Activated effector memory CD4-positive, alpha-beta T cell treated with Interleukin-2 at 50 U/mL for 16 hours (primary cell): Measurements from ENCODE around the gene ZSWIM1.
"Not testable (repeated sequence)": the region's sequence is repeated elsewhere in the genome, so short reads cannot be mapped to it uniquely, and the experiment has no call there.

Experiments used
- DNase-seq: peaks from one replicate; pipeline ENCODE4 v3.0.0-alpha.2; 2020

ZSWIM1 gene

DNA sequence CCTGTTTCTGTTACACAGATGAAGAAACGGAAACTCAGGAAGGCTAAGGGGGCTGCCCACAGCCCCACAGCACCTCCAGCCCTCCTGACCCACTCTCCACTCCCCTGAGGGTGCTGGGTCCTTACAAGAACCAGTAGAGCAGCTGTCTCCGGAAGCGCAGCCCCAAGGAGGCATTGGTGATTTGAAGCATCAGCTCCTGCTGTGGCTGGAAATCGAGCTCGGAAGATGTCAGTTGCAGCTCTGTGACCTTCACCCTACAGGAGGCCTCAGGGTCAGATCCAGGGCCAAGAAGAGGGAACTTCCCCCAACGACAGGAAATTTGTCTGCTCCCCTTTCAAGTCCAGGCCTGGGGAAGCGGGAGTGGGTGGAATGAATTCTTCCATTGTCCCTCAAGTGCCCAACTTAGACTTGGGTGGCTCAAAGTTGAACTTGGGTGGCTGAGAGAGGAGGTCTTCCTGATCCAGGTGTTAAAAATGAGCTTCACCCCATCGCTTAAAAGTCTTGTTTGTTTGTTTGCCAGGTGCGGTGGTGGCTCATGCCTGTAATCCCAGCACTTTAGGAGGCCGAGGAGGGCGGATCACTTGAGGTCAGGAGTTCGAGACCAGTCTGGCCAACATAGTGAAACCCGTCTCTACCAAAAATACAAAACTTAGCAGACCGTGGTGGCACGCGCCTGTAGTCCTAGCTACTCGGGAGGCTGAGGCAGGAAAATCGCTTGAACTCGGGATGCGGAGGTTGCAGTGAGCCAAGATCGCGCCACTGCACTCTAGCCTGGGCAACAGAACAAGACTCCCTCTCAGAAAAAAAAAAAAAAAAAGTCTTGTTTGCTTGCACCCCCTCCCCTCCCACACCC is 29.0 kb downstream of the ZSWIM1 start:
- no peak for DNase-seq

DNA sequence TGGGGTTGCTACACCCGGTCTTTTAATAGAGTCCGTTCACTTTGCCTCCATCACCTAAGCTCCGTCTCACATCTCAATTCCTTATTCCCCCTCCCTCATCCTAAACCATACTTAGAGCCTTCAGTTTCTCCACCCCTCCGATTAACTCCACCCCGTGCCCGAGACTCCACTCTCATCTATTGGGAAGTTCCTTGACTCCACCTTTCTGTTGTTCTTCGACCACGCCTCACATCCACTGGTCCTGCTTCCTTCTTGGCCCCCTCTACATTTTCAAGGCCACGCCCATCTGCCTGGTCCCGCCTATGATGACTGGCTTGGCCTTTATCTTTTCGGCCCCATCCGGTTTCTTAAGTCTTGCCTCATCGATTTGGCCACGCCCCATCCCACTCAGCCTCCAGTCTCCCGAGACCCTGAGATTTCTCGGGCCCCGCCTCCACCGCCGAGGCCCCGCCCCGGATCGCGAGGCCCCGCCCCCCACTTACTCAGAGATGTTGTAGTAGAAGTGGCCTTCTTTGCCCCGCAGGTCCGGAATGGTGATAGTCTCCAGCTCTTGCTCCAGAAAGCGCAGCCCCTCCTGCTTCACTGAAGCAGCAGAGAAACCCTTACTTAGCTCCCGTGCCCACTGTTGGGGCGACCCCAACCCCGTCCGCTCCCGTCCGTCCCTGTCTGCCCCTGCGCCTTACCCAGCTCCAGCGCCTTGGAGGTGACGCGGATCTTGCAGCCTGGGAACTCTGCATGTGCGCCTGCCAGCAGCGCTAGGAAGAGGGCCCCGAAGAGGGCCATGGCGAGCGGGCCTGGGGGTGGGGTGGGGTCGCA is 29.9 kb downstream of the ZSWIM1 start:
- peak; percentile 76 for DNase-seq

DNA sequence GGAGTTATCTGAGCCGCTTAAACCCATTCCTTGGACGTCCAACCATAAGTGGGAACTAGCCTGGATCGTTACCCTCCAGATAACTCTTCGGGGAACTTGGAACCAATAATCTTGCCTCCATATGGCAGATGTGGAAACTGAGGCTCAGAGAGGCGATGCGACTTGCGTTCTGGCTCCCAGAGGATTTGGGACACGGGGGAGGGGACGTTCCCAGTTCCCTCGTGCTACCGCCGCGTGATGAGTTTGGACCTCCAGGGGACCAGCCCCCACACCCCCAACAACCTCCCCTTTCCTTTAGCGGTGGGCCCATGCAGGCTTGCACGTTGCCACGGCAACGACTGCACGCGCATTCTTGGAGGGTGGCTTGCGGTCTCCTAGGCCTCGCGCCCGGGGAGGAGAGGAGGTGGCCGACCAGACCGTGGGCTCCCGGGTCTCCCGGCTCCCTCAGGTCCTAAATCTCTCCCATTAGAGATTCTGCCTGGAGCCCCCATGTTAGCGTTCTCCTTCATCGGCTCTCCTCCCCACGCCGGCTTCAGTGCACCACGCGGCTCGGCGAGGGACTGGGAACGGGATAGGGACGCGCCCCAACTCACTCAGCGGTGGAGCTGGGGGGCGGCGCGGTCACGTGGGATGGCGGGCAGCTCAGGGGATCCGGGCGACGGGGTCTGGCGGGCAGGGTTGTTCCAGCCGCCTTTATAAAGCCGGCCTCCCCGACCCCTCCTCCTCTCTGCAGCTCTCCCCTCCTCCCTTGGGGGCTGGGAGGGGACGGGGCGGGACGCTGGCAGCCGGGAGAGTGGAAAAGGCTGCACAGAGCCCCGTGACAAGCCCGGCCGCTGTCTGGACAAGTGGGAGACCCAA is 30.7 kb downstream of the ZSWIM1 start, which contains the start of gene PLTP:
PLTP (minus strand) TSS at position 670 of the 858 bp plus-strand sequence. CDS start 703 bp downstream, outside the sequence.
- DNase-seq, result no peak

DNA sequence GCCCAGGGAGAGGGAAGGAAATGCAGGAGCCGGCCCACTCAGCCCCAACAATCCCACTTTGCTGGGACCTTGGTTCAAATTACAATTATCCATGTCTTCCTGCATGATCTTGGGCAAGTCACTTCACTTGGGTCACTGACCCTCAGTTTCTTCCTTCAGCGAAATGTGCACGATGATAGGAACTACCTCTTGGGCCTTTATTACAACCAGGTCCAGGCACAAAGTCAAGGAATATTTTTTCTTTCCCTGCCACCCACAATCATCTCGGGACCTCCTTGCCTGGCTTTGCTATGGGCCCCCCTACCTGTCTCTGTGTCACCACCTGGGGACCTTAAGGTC is 31.3 kb downstream of the ZSWIM1 start:
- no peak for DNase-seq

DNA sequence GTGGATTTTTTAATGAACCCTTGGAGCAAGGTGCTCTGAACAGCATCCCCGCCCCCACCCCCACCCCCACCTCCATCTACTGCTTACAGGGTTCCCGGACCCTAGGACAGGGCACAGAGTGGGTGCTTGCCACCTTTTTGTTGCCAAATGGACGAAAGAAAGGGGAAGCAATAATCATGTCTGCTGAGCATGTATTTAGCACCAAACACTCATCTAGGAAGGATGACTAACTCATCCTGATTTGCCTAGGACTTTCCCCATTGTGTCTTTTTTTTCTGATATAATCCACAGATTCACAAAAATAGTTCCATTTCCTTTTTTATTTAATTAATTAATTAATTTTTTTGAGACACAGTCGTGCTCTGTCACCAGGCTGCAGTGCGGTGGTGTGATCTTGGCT is 32.1 kb downstream of the ZSWIM1 start:
- no peak for DNase-seq

DNA sequence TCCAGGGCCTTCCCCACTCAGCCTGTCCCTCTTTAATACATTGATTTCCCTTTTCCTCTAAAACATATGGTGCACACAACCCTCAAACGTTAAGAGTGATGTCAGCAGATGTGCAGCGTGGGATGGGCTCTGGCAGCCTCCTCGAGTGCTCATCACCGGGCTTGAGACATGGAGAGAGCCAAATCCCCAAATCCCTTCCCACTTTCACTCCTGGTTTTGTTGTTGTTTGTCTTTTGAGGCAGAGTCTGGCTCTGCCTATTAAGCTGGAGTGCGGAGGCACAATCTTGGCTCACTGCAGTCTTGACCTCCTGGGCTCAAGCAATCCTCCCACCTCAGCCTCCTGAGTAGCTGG is 36.7 kb downstream of the ZSWIM1 start:
- DNase-seq, result no peak

DNA sequence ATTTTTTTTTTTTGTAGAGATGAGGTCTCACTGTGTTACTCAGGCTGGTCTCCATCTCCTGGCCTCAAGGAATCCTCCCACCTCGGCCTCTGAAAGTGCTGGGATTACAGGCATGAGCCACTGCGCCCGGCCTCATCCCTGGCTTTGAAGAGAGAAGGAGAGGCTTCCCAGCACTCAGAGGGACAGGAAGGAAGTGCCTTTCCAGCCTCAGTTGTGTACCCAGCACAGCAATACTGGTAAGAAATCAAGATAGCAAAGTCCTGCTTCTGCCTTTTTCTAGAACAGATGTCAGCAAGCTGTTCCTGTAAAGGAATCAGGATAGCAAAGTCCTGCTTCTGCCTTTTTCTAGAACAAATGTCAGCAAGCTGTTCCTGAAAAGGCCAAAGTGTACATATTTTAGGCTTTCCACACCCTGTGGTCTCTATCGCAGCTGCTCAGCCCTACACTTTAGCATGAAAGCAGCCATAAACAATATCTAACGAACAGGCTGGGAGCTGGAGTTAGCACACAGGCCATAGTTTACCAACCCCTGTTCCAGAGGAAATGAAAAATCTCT is 37.2 kb downstream of the ZSWIM1 start:
- no peak for DNase-seq

DNA sequence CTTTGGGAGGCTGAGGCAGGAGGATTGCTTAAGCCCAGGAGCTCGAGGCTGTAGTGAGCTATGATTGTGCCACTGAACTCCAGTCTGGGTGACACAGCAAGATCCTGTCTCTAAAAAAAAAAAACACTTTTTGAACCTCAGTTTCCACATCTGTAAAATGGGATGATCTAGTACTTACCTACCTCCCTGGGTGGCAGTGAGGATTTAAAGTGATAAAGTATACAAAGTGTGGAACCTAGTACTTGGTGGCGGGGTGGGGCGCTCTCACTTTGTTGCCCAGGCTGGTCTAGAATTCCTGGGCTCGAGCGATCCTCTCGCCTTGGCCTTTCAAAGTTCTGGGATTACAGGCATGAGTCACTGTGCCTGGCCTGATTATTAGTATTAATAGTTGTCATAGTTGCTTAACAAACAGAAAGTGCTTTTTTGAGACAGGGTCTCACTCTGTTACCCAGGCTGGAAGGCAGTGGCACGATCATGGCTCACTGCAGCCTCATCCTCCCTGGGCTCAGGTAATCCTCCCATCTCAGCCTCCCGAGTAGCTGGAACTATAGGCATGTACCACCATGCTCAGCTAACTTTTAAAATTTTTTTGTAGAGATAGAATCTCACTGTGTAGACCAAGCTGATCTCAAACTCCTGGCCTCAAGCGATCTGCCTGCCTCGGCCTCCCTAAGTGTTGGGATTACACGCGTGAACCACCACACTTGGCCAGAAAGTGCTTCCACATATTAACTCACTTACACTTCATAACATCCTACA is 37.9 kb downstream of the ZSWIM1 start:
- no peak for DNase-seq

DNA sequence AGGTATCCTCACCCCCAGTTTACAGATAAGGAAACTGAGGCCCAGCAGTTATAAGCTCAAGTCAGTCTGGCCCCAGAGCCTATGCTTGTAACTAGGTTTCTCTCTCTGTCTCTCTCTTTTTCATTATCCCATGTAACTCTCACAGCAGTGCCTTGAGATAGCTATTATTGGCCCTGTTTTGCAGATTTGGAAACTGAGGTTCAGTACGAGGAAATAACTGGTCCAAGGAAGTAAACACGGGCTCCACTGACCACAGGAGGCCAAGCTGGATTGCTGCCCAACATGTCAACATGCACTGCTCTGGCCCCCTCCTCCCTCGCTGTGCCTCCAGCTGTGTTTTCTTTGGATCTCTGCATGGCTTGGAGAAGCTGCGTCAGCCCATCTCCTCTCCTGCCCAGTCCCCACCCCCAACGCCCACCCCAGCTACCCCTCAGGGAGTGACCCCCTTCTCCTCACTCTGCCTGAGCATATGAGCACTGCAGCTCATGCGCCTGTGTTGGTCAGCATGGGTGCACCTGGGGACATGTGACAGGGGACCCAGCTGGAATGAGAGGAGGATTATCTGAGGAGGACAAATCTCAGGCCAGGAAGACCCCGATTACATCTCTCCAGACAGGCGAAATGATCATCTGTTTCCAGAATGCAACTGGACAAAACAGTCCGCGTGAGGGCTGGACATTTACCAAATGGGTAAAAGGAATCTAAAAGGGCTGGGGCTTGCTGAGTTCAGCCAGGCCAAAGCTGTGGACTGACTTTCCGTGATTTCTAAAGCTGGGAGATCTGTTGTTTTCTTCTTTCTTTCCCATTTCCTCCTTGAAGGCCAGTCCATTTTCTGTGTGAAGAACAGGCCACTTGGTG is 38.7 kb downstream of the ZSWIM1 start:
- no peak for DNase-seq

DNA sequence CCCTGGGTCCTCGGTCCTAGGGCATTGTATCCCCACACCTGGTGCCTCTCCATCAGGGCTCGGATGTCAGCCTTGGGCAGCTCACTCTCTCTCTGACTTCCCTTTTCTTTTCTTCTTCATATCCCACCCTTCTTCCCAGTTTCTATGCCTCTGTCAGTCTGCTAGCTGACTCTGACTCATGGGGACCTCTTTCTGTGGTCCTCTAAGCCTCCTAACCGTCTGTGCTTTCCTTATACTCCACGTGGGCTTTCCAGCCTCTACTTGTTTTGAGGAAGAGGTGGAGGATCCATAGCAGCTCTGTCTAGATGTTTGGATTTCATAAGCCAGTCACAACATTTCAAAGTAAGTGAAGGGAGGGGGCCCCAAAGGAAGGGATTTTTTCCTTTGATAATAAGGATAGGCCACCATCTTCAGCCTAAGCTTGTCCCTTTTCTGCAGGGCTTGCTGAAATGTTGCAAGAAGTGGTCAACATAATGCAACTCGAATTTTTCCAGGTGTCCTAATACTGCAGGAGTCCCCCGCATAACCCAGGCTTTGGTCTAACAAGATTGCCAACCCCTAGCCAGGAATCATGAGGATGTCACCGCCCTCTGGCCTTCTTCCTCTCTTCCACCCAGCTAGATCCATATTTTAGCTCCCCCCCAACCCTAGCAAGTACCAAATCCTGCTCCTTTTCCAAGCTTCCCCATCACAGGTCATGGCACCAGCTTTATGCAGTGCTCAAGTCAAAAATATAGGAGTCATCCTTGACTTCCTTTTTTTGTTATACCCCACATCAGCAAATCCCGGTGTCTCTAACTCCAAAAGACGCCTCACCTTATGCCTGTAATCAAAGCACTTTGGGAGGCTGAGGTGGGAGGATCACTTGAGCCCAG is 39.7 kb downstream of the ZSWIM1 start:
- DNase-seq, result no peak

DNA sequence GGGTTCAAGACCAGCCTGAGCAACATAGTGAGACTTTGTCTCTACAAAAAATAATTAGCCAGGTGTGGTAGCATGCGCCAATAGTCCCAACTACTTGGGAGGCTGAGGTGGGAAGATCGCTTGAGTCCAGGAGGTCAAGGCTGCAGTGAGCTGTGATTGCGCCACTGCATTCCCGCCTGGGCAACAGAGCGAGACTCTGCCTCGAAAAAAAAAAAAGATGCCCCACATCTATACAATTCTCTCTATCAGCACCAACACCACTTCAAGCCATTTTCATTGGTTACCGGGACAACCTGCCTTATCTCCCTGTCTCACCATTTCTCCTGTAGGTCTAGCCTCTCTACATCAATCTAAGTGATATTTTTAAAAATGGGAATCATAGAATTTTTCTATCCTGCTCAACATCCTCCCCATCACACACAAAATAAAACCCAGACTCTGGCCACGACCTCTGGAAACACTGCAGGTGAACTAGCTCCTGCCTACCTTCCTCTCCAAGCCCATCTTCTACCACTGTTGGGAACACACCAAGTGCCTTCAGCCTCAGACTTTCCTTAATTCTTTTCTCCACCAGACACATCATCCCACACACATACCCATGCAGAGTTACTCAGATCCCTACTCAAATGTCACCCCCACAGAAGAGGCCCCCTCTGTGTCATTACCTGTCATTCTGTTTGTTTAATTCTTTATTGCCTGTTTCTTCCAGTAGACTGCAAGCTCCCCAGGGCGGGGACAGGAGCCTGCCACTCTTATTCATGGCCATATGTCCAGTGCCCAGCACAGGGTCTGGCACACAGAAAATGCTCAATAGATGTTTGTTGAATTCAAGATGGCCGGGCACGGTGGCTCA is 40.5 kb downstream of the ZSWIM1 start:
- DNase-seq, result no peak

DNA sequence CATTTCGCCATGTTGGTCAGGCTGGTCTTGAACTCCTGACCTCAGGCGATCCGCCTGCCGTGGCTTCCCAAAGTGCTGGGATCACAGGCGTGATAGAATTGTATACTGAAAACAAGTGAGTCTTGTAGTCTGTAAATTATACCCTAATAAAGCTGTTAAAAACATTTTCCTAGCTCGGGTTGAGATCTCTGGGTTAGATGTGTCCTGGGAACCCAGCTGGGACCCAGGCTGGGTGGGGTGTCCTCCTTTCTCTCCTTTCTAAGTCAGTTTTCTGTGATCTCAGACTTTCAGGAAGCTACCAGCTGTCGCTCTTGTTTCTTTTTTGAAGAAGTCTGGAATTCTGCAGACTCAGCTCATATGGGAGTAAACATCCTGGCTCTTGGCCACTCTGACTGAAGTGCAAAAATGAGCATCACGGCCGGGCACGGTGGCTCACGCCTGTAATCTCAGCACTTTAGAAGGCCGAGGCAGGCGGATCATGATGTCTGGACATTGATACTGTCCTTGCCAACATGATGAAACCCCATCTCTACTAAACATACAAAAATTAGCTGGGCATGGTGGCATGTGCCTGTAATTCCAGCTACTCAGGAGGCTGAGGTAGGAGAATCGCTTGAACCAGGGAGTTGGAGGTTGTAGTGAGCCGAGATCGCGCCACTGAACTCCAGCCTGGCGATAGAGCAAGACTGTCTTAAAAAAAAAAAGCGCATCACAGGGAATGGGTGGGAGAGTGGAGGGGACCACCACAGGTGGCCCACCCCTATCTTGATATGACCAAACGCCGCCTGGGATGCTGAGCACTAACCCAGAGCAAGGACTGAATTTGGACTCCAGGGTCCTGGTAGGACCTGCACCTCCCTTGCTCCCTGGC is 43.6 kb downstream of the ZSWIM1 start:
- DNase-seq, result no peak

DNA sequence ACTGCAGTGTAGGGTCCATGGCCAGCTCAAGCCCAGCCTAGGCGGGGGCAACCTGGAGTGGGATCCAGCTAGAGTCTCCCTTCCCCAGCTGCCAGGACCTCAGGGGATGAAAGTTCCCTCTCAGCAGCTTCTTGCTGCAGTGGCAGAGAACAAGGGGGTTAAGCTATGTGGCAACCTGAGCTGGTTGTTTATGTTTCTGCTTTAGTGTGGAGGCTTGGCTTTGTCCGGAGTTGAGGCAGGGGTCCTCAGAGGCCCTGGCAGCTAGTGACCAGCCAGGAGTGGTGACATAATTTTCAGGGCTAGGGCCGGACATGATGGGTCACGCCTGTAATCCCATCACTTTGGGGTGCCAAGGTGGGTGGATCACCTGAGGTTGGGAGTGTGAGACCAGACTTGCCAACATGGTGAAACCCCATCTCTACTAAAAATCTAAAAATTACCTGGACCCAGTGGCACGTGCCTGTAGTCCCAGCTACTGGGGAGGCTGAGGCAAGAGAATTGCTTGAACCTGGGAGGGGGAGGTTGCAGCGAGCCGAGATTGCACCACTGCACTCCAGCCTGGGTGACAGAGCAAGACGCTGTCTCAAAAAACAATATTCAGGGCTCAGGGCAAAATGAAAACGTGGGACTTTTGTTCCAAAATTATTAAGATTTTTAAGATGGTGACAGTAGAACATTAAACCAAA is 44.9 kb downstream of the ZSWIM1 start:
- DNase-seq, result no peak

DNA sequence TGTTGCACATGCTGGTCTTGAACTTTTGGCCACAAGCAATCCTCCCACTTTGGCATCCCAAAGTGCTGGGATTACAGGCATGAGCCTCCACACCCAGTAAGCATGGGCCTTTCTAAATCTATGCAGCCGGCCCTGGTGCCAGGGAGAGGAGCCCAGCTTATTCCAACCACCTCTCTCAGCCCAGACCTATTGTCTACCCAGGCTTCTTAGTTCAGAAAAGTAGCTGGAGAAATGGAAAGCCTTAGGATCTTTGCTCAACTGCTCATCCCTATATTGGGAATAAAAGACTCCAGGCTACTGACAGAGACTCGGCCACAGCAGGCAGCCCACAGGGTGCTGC is 45.7 kb downstream of the ZSWIM1 start:
- DNase-seq, result no peak

DNA sequence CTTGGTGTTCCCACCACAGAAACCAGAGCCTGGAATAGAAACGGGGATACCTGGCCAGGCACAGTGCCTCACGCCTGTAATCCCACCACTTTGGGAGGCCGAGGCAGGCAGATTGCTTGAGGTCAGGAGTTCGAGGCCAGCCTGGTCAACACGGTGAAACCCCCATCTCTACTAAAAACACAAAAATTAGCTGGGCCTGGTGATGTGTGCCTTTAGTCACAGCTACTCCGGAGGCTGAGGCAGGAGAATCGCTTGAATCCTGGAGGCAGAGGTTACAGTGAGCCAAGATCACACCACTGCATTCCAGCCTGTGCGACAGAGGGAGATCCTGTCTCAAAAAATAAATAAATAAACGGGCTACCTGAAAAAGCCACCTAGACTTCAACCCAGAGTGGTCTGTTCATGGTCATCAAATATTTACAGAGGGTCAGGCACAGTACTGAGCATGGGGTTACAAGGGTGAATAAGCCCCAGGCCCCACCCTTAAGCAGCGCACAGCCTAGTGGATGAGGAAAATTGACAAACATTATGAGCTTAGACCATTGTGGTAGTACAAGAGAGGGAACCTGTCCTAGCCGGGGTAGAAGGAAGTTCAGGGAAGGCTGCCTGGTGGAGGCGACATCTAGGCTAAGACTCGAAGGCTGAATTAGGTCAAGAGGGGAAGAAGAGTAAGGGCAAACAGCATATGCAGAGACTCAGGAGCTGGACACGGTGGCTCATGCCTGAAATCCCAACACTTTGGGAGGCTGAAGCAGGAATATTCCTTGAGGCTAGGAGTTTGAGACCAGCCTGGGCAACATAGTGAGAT is 46.2 kb downstream of the ZSWIM1 start:
- no peak for DNase-seq

DNA sequence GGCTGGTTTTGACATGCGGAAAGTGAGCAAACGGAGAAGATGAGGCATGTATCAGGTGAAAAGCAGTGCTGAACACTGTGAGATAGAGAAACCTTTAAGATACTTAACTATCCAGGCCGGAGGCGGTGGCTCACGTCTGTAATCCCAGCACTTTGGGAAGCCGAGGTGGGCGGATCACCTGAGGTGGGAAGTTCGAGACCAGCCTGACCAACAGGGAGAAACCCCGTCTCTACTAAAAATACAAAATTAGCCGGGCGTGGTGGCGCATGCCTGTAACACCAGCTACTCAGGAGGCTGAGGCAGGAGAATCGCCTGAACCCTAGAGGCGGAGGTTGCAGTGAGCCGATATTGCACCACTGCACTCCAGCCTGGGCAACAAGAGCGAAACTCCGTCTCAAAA is 50.7 kb downstream of the ZSWIM1 start:
- DNase-seq, result not testable (repeated sequence)
